Neural cell (in vitro differentiated cells): ENCODE measurements around the gene GBP2. TPM values are rescaled to one million over a fixed set of nuclear protein-coding genes. Genes with fewer than 3 reads are reported as not detected.

Experiments used
- H2AFZ ChIP-seq: fragments of 200-600, 300-800 bp; sonication (generic), shearing (Covaris generic); 2 replicates; pipeline ENCODE4 v1.6.0; 2014; ENCODE audit warnings: low read depth, mild to moderate bottlenecking, antibody characterized with exemption, low read length, moderate library complexity
- H3F3A ChIP-seq: fragments of 200-600 bp; shearing (Covaris generic); 2 replicates; pipeline ENCODE4 v1.6.1; 2016; ENCODE audit warnings: mild to moderate bottlenecking, moderate library complexity, mixed read lengths, antibody characterized with exemption, low read length; ENCODE audit not compliant: insufficient read depth, poor library complexity, severe bottlenecking
- H3K27ac ChIP-seq: fragments of 200-600, 300-800 bp; sonication (generic), shearing (Covaris generic); 2 replicates; pipeline ENCODE4 v1.5.1; 2014; ENCODE audit warnings: mild to moderate bottlenecking, low read length, moderate library complexity
- H3K27me3 ChIP-seq: fragments of 300-800, 200-600 bp; sonication (generic), shearing (Covaris generic); 2 replicates; pipeline ENCODE4 v1.6.0; 2014; ENCODE audit warnings: mild to moderate bottlenecking, low read depth, low read length, moderate library complexity; ENCODE audit not compliant: insufficient read depth
- H3K36me3 ChIP-seq: fragments of 300-800, 200-600 bp; sonication (generic), shearing (Covaris generic); 2 replicates; pipeline ENCODE4 v1.5.1; 2014; ENCODE audit warnings: mild to moderate bottlenecking, antibody characterized with exemption, low read length, moderate library complexity; ENCODE audit not compliant: insufficient read depth
- H3K4me2 ChIP-seq: fragments of 300-800, 200-600 bp; sonication (generic), shearing (Covaris generic); 2 replicates; pipeline ENCODE4 v1.6.0; 2014; ENCODE audit warnings: mild to moderate bottlenecking, low read length
- H3K4me3 ChIP-seq: fragments of 300-800, 200-600 bp; sonication (generic), shearing (Covaris generic); 2 replicates; pipeline ENCODE4 v1.5.1; 2014; ENCODE audit warnings: mild to moderate bottlenecking, low read length, moderate library complexity
- H3K79me2 ChIP-seq: fragments of 200-600 bp; shearing (Covaris generic); replicated peaks from 2 replicates; pipeline ENCODE4 v1.6.0; 2014; ENCODE audit warnings: mild to moderate bottlenecking, low read length, moderate library complexity; ENCODE audit not compliant: insufficient read depth
- H3K9ac ChIP-seq: fragments of 300-800, 200-600 bp; sonication (generic), shearing (Covaris generic); 2 replicates; pipeline ENCODE4 v1.6.1; 2016; ENCODE audit warnings: mild to moderate bottlenecking, low read length, mixed read lengths
- H3K9me2 ChIP-seq: fragments of 200-600 bp; shearing (Covaris generic); 2 replicates; pipeline ENCODE4 v1.6.1; 2016; ENCODE audit warnings: mild to moderate bottlenecking, low read length, mixed read lengths; ENCODE audit not compliant: insufficient read depth
- H3K9me3 ChIP-seq: fragments of 200-600, 300-800 bp; sonication (generic), shearing (Covaris generic); 2 replicates; pipeline ENCODE4 v1.6.1; 2016; ENCODE audit warnings: mild to moderate bottlenecking, mixed run types, low read length, moderate library complexity, mixed read lengths
- H4K20me1 ChIP-seq: fragments of 200-600 bp; shearing (Covaris generic); 2 replicates; pipeline ENCODE4 v1.6.1; 2016; ENCODE audit warnings: mild to moderate bottlenecking, mixed run types; ENCODE audit not compliant: insufficient read depth
- EP300 ChIP-seq: fragments of 450-650 bp; conservative IDR thresholded peaks from 2 replicates; pipeline ENCODE4 v1.6.1; 2014; ENCODE audit warnings: antibody characterized with exemption, mild to moderate bottlenecking, moderate library complexity; ENCODE audit not compliant: poor library complexity, severe bottlenecking
- EZH2 ChIP-seq: fragments of 200-600, 300-800 bp; shearing (Covaris generic), sonication (generic); IDR thresholded peaks from 2 replicates; pipeline ENCODE4 v1.6.1; 2014; ENCODE audit warnings: antibody characterized with exemption, low read length, borderline replicate concordance, mild to moderate bottlenecking; ENCODE audit not compliant: insufficient read depth, poor library complexity, severe bottlenecking
- MXI1 ChIP-seq: fragments of 450-650 bp; conservative IDR thresholded peaks from 2 replicates; pipeline ENCODE4 v1.6.1; 2014; ENCODE audit warnings: antibody characterized with exemption, mild to moderate bottlenecking; ENCODE audit not compliant: poor library complexity, severe bottlenecking
- POLR2AphosphoS5 ChIP-seq: IDR thresholded peaks from 2 replicates; pipeline ENCODE4 v1.6.1; 2012
- RAD21 ChIP-seq: fragments of 450-650 bp; conservative IDR thresholded peaks from 2 replicates; pipeline ENCODE4 v1.6.1; 2014; ENCODE audit warnings: antibody characterized with exemption, mild to moderate bottlenecking, moderate library complexity
- REST ChIP-seq: IDR thresholded peaks from 2 replicates; pipeline ENCODE4 v1.6.1; 2012; ENCODE audit warnings: borderline replicate concordance
- SMC3 ChIP-seq: fragments of 450-650 bp; conservative IDR thresholded peaks from 2 replicates; pipeline ENCODE4 v1.6.1; 2014; ENCODE audit warnings: antibody characterized with exemption, mild to moderate bottlenecking, moderate library complexity; ENCODE audit not compliant: poor library complexity
- TAF1 ChIP-seq: IDR thresholded peaks from 2 replicates; pipeline ENCODE4 v1.6.1; 2012; ENCODE audit warnings: low read depth
- polyA plus RNA-seq: library from polyadenylated mRNA; depleted of rRNA; stranded (reverse); fragments of >200 nt; gene quantifications from 2 replicates; pipeline ENCODE4 v1.2.3, GENCODE V29; 2014
- TF ChIP-seq, protein P1 (sequence below): fragments of 450-650 bp; IDR thresholded peaks from 2 replicates; pipeline ENCODE4 v1.5.1; 2014; ENCODE audit warnings: antibody characterized with exemption, mild to moderate bottlenecking, moderate library complexity; ENCODE audit not compliant: poor library complexity, severe bottlenecking

The GBP2 gene
- polyA plus RNA-seq, 1 donor from 2014 or later = not detected

GRCh38 chr1:89147678-89148658 lies 22.1 kb upstream of the GBP2 start:
- H3K4me2 ChIP-seq = no peak overlapping the region
- no peaks in the 10 kb centered on the region for H3K79me2 ChIP-seq
- H3K27me3 ChIP-seq = no peaks in the 10 kb centered on the region
- H3K9me2 ChIP-seq = no peaks in the 10 kb centered on the region
- H3K36me3 ChIP-seq = no peaks in the 10 kb centered on the region
- no peak overlapping the region for H3K27ac ChIP-seq
- H3F3A ChIP-seq = no peaks in the 10 kb centered on the region
- H3K9ac ChIP-seq = no peak overlapping the region
- no peak overlapping the region for H2AFZ ChIP-seq
- H3K9me3 ChIP-seq = no peaks in the 10 kb centered on the region
- no peak for TF ChIP-seq REST
- no peak for TF ChIP-seq RAD21
- TF ChIP-seq, protein P1, sequence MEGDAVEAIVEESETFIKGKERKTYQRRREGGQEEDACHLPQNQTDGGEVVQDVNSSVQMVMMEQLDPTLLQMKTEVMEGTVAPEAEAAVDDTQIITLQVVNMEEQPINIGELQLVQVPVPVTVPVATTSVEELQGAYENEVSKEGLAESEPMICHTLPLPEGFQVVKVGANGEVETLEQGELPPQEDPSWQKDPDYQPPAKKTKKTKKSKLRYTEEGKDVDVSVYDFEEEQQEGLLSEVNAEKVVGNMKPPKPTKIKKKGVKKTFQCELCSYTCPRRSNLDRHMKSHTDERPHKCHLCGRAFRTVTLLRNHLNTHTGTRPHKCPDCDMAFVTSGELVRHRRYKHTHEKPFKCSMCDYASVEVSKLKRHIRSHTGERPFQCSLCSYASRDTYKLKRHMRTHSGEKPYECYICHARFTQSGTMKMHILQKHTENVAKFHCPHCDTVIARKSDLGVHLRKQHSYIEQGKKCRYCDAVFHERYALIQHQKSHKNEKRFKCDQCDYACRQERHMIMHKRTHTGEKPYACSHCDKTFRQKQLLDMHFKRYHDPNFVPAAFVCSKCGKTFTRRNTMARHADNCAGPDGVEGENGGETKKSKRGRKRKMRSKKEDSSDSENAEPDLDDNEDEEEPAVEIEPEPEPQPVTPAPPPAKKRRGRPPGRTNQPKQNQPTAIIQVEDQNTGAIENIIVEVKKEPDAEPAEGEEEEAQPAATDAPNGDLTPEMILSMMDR = no peak
- TF ChIP-seq EP300 = no peak
- TF ChIP-seq EZH2 = no peak
- TF ChIP-seq POLR2AphosphoS5 = no peak
- TF ChIP-seq SMC3 = no peak
- no peak for TF ChIP-seq TAF1
- TF ChIP-seq MXI1 = no peak
- H3K4me3 ChIP-seq = no peak overlapping the region
- H4K20me1 ChIP-seq = no peaks in the 10 kb centered on the region

GRCh38 chr1:89146721-89147120 lies 20.8 kb upstream of the GBP2 start:
- Histone ChIP-seq H3K4me3 (no peak overlapping the region), H3K9me2 (no peaks in the 10 kb centered on the region), H3K9me3 (no peaks in the 10 kb centered on the region), H3K36me3 (no peaks in the 10 kb centered on the region), H3F3A (no peaks in the 10 kb centered on the region), H3K27me3 (no peaks in the 10 kb centered on the region), H4K20me1 (no peaks in the 10 kb centered on the region), H3K79me2 (no peaks in the 10 kb centered on the region), H3K9ac (no peak overlapping the region), H3K27ac (no peak overlapping the region), H2AFZ (no peak overlapping the region), H3K4me2 (no peak overlapping the region)
- no peak for TF ChIP-seq SMC3
- no peak for TF ChIP-seq MXI1
- no peak for TF ChIP-seq EZH2
- TF ChIP-seq REST = no peak
- TF ChIP-seq RAD21 = no peak
- no peak for TF ChIP-seq EP300
- no peak for TF ChIP-seq TAF1
- TF ChIP-seq, protein P1 = no peak
- no peak for TF ChIP-seq POLR2AphosphoS5
